ENCODE measurements around the gene GBP5.

DNA sequence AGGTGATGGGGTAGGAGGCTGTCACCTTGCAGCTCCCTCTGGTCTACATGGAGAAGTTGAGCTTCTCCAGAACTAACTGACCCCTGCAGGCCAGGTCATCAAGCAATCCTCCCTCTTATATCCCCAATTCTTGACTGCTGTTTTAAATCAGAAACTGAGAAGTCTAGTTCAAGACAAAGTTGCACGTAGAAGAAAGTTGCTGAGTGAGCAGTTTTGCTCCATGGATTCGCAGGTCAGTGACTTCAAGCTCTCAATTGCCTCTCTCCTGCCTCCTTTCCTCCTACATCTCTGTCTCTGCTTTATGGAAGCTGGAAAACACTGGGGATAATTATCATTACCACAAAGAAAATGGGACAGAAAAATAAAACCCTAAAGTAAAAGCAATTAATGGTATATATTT lies 32.8 kb upstream of the GBP5 start:
- TF ChIP-seq, protein P1, sequence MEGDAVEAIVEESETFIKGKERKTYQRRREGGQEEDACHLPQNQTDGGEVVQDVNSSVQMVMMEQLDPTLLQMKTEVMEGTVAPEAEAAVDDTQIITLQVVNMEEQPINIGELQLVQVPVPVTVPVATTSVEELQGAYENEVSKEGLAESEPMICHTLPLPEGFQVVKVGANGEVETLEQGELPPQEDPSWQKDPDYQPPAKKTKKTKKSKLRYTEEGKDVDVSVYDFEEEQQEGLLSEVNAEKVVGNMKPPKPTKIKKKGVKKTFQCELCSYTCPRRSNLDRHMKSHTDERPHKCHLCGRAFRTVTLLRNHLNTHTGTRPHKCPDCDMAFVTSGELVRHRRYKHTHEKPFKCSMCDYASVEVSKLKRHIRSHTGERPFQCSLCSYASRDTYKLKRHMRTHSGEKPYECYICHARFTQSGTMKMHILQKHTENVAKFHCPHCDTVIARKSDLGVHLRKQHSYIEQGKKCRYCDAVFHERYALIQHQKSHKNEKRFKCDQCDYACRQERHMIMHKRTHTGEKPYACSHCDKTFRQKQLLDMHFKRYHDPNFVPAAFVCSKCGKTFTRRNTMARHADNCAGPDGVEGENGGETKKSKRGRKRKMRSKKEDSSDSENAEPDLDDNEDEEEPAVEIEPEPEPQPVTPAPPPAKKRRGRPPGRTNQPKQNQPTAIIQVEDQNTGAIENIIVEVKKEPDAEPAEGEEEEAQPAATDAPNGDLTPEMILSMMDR (conservative IDR thresholded peaks at IDR 0.05): no peak
- no peak for TF ChIP-seq ZFX (IDR thresholded peaks at IDR 0.05)
